ENCODE results near the gene BICD2. TPM values are rescaled to one million over a fixed set of nuclear protein-coding genes. Genes with fewer than 3 reads are reported as not detected.

BICD2 gene
- total and polyA plus RNA-seq, 2 of the 13 experiments (the other 11 are each of a cell fraction or from before 2014, with no cell fraction given): 5.1 to 17.4 TPM

DNA sequence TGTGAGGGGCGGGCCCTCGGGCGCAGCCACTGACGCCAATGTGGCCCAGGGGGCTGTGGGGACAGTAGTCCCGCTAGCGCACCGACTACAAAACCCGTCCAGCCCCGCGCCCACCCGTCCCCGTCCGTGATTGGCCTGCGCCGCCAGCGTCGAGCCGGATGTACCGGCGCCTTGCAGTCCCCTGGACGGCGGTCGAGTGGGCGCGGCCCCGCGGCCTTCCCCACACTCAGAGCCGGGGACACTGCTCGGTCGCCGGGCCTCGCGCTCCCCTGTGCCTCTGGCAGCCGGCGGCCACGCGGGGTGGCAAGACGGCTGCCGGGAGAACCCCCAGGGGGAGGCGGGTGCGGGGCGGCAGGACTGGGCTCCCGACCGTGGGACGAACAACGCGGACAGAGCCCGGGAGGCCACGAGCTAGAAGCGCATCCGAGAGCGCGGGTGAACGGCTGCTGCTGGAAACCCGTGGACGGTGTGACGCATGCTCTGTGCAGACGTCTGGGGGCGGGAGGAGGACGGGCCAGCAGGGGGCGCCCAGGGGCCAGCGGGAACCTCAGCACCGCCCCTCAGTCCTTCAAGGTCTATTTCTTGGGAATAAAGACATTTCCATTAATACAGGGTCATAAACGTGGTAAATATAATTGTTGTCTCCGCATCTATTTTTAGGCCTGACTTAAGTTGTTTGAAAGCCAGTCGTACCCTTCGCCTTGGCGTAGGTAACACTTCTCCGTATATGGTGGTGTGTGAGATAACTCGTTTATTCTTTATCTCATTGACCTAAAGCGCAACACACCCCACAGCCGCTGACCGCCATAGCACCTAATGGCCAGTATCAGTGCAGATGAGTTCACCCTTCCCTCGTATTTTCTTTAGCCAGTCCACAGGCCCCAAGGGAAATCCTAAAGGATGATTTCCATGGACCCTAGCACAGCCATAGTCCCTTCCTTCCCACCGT lies 629 bp upstream of the BICD2 start (continued):
- TF ChIP-seq, protein P1, sequence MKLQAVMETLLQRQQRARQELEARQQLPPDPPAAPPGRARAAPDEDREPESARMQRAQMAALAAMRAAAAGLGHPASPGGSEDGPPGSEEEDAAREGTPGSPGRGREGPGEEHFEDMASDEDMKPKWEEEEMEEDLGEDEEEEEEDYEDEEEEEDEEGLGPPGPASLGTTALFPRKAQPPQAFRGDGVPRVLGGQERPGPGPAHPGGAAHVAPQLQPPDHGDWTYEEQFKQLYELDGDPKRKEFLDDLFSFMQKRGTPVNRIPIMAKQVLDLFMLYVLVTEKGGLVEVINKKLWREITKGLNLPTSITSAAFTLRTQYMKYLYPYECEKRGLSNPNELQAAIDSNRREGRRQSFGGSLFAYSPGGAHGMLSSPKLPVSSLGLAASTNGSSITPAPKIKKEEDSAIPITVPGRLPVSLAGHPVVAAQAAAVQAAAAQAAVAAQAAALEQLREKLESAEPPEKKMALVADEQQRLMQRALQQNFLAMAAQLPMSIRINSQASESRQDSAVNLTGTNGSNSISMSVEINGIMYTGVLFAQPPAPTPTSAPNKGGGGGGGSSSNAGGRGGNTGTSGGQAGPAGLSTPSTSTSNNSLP (IDR thresholded peaks at IDR 0.05; ENCODE audit: low read depth, low read length): no peak
- TF ChIP-seq ZNF121 (CRISPR knock-in tag; IDR thresholded peaks at IDR 0.05) (no peak), ZFP41 (CRISPR knock-in tag; IDR thresholded peaks at IDR 0.05; ENCODE audit: borderline replicate concordance) (0 out of 2 replicates have a peak, but pooled peaks have one; percentile 34), PHF5A (CRISPR knock-in tag; IDR thresholded peaks at IDR 0.05; ENCODE audit: low read depth, unreplicated experiment) (no peak), SOX6 (IDR thresholded peaks at IDR 0.05) (no peak), SOX6 (CRISPR knock-in tag; IDR thresholded peaks at IDR 0.05) (no peak), HNRNPK (IDR thresholded peaks at IDR 0.05; ENCODE audit: low read depth, low read length, poor library complexity, severe bottlenecking) (peak; percentile 51), TBX3 (IDR thresholded peaks at IDR 0.05; ENCODE audit: borderline replicate concordance) (no peak), REXO4 (CRISPR knock-in tag; IDR thresholded peaks at IDR 0.05; ENCODE audit: borderline replicate concordance) (no peak), GLI4 (CRISPR knock-in tag; IDR thresholded peaks at IDR 0.05; ENCODE audit: borderline replicate concordance) (no peak; the same call in 1 of the 2 replicates), ZNF775 (CRISPR knock-in tag; IDR thresholded peaks at IDR 0.05; ENCODE audit: borderline replicate concordance) (no peak), NKX3-1 (CRISPR knock-in tag; IDR thresholded peaks at IDR 0.05) (0 out of 2 replicates have a peak, but pooled peaks have one; percentile 84), TBP (CRISPR knock-in tag; IDR thresholded peaks at IDR 0.05) (peak; percentile 82; the same call in 1 of the 2 replicates), ZNF10 (CRISPR knock-in tag; IDR thresholded peaks at IDR 0.05; ENCODE audit: borderline replicate concordance, low read depth) (no peak), ZNF24 (IDR thresholded peaks at IDR 0.05) (no peak), ZNF235 (CRISPR knock-in tag; IDR thresholded peaks at IDR 0.05; ENCODE audit: borderline replicate concordance) (no peak), ZSCAN31 (CRISPR knock-in tag; IDR thresholded peaks at IDR 0.05; ENCODE audit: low read depth) (peak; percentile 83), FOXJ3 (CRISPR knock-in tag; IDR thresholded peaks at IDR 0.05; ENCODE audit: borderline replicate concordance) (no peak), SYNCRIP (IDR thresholded peaks at IDR 0.05; ENCODE audit: insufficient read depth, low read depth, low read length) (no peak), GABPA (IDR thresholded peaks at IDR 0.05; ENCODE audit: low read depth, low read length) (no peak), GABPA (CRISPR knock-in tag; IDR thresholded peaks at IDR 0.05; ENCODE audit: low read depth) (peak; percentile 85), ZSCAN21 (CRISPR knock-in tag; IDR thresholded peaks at IDR 0.05; ENCODE audit: borderline replicate concordance) (no peak; the same call in 1 of the 2 replicates), ISL2 (CRISPR knock-in tag; IDR thresholded peaks at IDR 0.05) (peak; percentile 53), KLF11 (CRISPR knock-in tag; IDR thresholded peaks at IDR 0.05) (no peak)
- TF ChIP-seq, protein P2, sequence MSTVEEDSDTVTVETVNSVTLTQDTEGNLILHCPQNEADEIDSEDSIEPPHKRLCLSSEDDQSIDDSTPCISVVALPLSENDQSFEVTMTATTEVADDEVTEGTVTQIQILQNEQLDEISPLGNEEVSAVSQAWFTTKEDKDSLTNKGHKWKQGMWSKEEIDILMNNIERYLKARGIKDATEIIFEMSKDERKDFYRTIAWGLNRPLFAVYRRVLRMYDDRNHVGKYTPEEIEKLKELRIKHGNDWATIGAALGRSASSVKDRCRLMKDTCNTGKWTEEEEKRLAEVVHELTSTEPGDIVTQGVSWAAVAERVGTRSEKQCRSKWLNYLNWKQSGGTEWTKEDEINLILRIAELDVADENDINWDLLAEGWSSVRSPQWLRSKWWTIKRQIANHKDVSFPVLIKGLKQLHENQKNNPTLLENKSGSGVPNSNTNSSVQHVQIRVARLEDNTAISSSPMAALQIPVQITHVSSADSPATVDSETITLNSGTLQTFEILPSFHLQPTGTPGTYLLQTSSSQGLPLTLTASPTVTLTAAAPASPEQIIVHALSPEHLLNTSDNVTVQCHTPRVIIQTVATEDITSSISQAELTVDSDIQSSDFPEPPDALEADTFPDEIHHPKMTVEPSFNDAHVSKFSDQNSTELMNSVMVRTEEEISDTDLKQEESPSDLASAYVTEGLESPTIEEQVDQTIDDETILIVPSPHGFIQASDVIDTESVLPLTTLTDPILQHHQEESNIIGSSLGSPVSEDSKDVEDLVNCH (CRISPR knock-in tag; IDR thresholded peaks at IDR 0.05): no peak

Data from HepG2 (cell line).